HG03139 (cell line): Measurements from ENCODE around the gene NXF2.
"Not testable (repeated sequence)": the region's sequence is repeated elsewhere in the genome, so short reads cannot be mapped to it uniquely, and the experiment has no call there.

Source experiments
- ATAC-seq: cut with Tn5 transposase; IDR thresholded peaks from one replicate; pipeline ENCODE4 v1.9.1; 2021; ENCODE audit not compliant: unreplicated experiment

Gene NXF2, protein sequence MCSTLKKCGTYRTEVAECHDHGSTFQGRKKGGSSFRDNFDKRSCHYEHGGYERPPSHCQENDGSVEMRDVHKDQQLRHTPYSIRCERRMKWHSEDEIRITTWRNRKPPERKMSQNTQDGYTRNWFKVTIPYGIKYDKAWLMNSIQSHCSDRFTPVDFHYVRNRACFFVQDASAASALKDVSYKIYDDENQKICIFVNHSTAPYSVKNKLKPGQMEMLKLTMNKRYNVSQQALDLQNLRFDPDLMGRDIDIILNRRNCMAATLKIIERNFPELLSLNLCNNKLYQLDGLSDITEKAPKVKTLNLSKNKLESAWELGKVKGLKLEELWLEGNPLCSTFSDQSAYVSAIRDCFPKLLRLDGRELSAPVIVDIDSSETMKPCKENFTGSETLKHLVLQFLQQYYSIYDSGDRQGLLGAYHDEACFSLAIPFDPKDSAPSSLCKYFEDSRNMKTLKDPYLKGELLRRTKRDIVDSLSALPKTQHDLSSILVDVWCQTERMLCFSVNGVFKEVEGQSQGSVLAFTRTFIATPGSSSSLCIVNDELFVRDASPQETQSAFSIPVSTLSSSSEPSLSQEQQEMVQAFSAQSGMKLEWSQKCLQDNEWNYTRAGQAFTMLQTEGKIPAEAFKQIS

DNA sequence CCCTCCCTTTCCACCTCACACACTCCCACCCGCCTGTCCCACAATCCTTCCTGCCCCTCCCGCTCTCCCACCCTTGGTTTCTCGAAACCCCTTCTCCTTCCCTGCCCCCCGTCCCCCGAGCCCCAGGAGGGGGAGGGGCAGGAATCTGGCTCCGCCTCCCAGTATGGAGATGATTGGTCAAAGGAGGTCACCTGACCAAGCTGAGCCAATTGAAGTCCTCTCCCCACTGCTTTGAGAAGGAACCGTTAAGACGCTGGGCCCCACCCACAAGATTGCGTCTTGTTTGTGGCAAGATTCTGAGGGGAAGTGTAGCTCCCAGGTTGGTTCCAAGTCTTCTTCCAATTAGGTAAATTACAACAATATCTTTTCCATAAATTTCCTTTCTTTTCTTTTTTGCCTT, at the start of gene NXF2:
Gene NXF2 (plus strand): TSS at position 275 of the 400 bp plus-strand sequence. CDS start 59,912 bp downstream, outside the sequence.
- ATAC-seq, result not testable (repeated sequence)

GRCh38 chrX:102207940-102208339, 39.0 kb upstream of the NXF2 start:
- ATAC-seq, result not testable (repeated sequence)

DNA sequence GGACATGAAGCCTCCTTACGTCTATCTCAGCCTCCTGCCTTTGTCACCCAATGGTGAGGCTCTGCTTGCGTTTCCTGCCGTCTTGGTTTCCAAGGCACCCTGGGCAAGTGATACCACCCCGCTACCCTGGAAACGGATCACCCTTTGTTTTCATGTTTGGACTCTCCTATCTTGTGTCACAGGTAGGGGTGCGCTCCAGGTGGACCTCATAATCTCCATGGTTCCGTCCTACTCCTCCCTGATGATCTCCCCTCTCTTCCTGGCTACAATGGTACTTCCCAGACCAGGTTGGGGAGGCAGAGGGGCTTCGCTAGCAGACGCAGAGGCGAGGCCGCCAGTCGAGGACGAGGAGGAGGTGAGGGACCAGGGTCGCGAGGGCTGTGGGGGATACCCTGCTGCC, 32.0 kb upstream of the NXF2 start, which contains the start of gene TCP11X1:
Gene TCP11X1 (plus strand): TSS at position 316 of the 400 bp plus-strand sequence.
- ATAC-seq, result not testable (repeated sequence)

GRCh38 chrX:102216497-102216896, 30.5 kb upstream of the NXF2 start:
- not testable (repeated sequence) for ATAC-seq

DNA sequence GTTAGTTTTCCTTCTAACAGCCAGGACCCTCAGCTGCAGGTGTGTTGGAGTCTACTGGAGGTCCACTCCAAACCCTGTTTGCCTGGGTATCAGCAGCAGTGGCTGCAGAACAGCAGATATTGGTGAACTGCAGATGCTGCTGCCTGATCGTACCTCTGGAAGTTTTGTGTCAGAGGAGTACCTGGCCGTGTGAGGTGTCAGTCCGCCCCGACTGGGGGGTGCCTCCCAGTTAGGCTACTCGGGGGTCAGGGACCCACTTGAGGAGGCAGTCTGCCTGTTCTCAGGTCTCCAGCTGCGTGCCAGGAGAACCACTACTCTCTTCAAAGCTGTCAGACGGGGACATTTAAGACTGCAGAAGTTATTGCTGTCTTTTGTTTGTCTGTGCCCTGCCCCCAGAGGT, 11.3 kb upstream of the NXF2 start:
- not testable (repeated sequence) for ATAC-seq

GRCh38 chrX:102240265-102240664, 6.7 kb upstream of the NXF2 start:
- not testable (repeated sequence) for ATAC-seq

- ATAC-seq, result not testable (repeated sequence)
Observed at GRCh38 chrX:102272231-102272630, 25.3 kb downstream of the NXF2 start.

GRCh38 chrX:102338162-102338561, 91.2 kb downstream of the NXF2 start:
- ATAC-seq, result no peak

DNA sequence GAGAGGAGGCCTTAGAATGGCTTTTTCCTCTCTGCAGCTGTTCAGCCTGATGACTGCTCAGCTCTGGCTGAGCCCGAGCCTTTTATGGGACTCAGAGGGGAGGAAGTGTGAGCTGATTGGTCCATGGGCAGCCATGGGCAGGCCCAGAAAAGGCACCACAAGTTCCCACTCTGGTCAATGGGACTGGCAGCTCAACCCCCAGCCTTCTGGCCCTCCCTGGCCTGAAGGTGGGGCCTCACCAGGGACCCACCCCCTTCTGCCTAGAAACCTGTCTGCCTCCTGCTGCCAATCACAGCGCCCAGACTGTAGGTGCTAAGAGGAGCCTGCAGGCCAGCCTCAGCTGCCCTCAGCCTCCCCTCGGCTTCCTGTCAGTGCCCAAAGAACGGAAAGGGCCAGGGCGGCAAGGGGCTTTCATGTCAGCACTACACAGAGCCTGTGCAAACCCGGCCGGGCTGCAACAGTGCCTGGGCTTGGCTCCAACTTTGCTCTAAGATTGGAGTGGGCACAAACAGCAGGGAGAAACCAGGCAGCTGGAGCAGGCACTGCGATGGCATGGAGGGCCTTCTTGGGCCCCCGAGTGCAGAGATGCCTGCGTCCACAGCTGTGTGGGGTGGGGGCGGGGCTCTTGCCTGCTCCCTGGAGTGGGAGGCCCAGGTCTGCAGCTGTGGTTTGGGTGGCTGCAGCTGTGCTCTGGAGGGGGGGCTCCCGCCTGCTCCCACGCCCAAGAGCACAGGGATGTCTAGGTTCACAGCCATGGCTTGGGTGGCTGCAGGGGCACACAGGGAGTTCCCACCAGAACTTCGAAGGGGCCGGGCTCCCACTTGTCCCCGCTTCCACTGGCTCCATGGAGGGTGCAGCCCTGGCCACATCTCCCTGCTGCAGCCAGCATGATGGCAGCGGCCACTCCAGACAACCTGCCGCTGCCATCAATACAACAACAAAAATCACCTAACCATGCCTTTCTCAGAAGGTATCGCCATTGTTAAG, 92.6 kb downstream of the NXF2 start:
- no peak for ATAC-seq

DNA sequence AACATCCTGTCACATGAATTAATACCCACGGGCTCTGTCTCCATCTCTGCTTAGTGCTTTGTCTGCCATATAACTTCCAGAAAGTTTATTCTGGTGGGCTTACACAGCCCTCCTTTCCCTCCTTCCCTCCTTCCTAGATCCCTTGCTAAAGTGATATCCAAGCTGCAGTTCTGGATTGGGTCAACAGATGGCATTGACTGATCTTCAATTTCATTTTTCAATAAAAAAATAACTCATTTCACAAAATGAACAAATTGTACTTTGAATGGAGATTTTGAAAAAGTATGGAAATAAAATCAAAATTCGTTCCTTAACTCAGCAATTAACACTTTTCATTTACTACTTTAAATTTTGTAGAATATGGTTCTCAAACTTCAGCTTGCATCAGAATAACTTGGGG, 94.9 kb downstream of the NXF2 start:
- no peak for ATAC-seq

DNA sequence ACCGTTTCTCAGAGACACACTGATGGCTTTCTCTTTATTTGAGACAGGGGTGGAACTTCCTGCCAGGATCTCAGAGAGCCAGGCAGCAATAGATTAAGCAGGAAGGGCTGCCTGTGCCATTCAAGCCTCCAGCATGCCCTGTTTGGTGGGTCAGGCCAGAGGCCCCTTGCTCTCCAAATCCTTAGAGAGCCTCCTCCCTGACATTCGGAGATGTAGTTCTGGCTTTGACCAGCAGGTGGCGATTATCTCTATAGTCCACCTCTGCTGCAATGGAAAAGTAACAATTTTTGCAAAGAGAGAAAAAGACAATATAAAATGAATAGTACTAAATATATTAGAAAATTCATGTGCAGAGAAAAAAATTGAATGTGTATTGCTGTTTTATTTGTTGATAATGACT, 98.9 kb downstream of the NXF2 start:
- no peak for ATAC-seq
